ENCODE results near the gene NFS1.
"Not testable (repeated sequence)": the region's sequence is repeated elsewhere in the genome, so short reads cannot be mapped to it uniquely, and the experiment has no call there.

The NFS1 gene

DNA sequence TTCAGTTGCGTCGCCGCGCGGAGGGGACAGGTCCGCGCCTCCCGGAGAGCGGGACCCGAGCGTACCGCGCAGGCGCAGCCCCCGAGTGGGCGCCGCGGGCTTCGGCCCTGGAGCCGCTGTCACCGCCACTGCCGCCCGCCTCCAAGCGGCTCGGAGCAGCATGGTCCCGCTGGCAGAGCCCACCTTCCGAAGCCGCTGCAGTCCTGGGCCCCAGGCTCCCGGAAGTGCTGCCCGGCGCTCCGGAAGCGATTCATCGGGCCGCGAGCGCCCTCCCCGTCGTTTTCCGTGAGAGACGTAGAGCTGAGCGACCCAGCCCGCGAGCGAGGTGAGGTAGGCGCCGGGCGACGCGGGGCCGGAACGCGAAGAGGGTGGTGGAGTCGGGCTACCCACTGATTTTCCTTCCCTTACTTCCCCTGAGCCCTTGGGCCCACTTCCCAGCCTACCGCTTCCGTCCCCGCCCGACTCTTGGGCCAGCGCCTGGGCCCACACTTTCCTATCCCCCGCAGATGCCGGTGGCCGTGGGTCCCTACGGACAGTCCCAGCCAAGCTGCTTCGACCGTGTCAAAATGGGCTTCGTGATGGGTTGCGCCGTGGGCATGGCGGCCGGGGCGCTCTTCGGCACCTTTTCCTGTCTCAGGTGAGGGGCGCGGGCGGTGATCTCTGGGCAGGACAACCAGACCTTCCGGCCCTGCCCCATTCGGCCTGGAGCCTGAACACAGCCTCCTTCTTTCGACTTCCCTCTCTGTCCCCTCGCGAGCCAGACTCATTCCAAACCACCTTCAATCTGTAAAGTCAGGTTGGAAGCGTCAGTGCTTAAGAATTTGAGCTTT, at the start of gene NFS1, which contains the start of gene ROMO1:
Gene NFS1 (minus strand): TSS at position 226 of the 830 bp plus-strand sequence. CDS start 64 bp downstream, at position 162.
Gene ROMO1 (plus strand): TSS at position 279 of the 830 bp plus-strand sequence. CDS start 228 bp downstream, at position 507.
- DNase-seq: peak; percentile 85 to 93

- DNase-seq: not testable (repeated sequence)
Measured at GRCh38 chr20:35744492-35744841, 45.3 kb upstream of the NFS1 start.

- no peak for DNase-seq
Measured at GRCh38 chr20:35743693-35744491, 44.7 kb upstream of the NFS1 start.

DNA sequence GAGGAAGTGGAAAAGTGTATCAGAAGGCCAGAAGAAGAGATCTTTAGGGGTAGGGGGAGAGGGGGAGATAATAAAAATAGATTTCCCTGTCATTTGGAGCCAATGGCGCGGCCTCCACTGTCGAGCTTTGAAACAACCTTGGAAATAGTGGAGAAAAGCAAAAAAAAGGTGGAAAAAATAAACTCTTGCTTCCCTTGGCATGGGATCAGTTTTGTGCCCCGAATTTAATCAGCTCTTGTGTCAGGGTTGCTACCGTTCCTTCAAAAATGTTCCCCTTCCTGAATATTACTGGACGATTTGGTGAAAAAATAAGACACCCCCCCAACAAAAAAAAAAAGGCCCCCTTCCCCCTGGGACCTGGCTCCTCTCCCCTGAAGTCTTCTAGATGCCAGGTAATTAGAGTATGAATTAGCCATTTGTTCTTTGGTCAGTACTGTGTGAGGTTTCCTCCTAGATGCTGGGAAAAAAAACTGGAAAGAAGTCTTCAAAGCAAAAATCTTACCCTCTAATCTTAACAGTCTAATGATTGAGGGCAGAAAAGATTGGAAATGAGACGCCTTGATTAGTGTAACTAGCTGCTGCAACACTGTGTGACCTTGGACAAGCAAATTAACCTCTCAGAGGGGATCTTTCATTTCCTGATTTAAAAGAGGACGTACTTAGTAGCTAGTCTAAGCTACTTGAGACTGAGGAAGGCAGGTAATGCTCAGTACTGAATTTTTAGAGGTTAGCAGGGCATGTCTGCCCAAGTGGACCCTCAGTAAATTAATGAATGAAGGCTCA, 43.8 kb upstream of the NFS1 start:
- peak; percentile 38 to 69 for DNase-seq

GRCh38 chr20:35741892-35742740, 43.0 kb upstream of the NFS1 start, which contains the start of gene RBM39:
Gene RBM39 (minus strand): TSS chr20:35742260. CDS start chr20:35740874, 1,386 bp downstream.
- peak; percentile 100 for DNase-seq

GRCh38 chr20:35739294-35740163, 40.4 kb upstream of the NFS1 start:
- peak in 1 of 2 experiments; percentile 31 for DNase-seq

DNA sequence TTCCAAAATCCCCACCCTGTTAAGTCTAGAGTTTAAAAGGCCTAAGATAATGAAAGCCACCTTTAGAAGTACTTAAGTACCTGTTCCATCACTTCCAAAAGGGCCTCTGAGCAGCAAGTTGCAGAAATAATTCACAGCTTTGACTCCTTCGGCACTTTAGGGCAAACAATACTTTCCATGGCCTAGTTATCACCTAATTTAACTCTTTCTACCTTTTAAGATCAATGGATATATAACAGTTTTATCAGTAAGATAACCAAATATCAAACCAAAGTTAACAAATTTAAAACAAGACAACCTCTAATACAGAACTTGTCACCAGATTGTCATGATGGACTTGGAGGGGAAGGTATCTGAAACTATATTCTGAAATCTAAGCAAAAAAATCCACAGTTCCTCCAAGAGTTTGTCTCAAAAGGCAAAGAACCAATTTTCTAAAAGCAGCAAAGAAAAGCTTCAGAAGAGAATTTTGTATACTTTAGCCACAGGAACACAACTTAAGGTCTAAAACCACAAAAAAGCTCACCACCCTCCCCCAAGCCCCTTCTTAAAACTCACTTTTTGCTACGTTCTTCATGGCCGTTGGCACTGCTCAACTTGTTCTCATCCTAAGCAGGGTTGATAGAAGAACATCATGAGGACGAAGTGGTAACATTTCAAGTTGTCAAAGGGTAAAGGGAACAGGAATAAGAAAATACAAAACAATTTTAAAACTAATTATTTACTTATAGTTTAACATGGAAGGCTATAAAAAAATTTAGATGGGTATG, 39.4 kb upstream of the NFS1 start:
- DNase-seq: no peak

DNA sequence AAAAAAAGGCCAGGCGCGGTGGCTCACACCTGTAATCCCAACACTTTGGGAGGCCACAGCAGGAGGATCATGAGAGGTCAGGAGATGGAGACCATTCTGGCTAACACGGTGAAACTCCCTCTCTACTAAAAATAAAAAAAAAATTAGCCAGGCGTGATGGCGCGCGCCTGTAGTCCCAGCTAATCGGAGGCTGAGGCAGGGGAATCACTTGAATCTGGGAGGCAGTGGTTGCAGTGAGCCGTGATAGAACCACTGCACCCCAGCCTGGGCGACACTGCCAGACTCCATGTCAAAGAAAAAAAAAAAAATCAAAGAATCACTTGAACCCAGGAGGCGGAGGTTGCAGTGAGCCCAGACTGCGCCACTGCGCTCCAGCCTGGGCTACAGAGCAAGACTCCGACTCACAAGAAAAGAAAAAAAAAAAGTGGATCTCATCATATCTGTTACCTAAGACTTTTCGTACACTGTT, 38.7 kb upstream of the NFS1 start:
- no peak for DNase-seq

- peak in 1 of 2 experiments; percentile 22 for DNase-seq
Measured at GRCh38 chr20:35735826-35736470, 36.8 kb upstream of the NFS1 start.

GRCh38 chr20:35734777-35735649, 35.9 kb upstream of the NFS1 start:
- DNase-seq: no peak

DNA sequence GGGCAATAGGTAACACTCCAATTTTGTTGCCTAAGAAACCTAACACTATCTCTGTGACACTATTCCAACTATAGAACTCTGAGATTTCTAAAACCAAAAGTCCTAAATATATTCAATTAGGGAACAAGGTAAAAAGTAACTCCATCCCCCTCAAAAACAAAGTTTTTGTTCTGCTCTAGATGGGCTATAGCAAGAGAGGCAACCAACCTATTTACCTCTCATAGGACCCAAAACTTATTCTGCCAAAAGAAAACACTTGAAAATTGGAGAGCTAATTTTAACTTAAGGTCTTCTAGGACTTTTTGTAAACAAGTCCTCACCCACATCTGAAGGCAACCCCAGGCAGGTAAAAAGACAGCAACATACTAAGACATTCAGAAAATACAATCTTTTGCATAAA, 35.2 kb upstream of the NFS1 start:
- DNase-seq: no peak

DNA sequence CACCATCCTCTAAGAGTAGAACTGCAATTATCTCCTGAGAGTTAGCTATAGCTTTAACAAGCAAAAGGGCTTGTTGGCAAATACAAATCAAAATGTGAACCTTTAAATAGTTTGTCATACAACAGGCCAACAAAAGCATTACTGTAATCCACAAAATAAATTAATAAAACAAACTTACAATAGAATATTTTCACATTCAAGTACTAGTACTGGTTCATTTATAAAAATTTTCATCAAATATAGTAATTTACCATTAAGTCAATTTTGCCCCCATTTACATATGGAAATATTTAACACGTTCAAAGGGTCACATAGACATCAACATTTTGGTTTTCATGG, 33.5 kb upstream of the NFS1 start:
- no peak for DNase-seq

DNA sequence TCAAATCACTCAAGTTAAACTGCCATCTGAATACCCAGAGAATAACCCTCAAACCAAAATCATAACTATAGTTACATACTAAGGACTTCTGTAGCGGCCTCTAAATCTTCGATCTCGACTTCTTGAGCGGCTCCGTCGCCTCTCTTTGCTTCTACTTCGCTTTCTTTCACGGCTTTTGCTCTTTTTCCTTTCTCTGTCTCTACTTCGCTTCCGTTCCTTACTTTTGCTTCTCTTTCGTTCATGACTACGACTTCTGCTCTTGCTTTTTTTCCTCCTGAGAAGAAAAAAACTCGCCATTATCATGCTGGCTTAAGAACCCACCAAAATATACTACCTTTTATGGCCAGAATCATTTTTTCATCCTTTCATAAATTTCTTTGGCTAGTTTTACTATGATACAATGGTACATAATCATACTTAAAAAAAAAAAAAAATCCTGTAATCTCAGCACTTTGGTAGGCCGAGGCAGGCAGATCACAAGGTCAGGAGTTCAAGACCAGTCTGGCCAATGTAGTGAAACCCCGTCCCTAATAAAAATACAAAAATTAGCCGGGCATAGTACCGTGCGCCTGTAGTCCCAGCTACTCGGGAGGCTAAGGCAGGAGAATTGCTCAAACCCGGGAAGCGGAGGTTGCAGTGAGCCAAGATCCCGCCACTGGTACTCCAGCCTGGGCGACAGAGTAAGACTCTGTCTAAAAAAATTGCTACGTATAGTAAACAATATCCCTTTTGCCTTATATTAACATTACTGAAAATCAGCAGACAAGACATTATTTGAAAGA, 32.9 kb upstream of the NFS1 start:
- DNase-seq: no peak

DNA sequence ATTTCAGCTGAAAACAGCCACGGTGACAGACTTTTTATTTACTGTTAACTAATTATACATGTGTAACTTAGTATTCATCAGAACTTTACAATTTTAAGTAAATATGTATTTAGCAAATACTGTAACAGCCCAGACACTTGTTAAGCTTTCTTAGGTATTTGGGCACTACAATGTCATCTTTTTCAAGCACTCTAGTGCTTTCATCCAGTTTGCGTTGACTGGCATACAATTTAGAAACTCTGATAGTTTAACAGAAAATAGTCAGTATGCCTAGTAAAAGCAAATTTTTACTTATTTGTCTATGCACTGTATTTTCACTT, 32.3 kb upstream of the NFS1 start:
- no peak for DNase-seq

- no peak for DNase-seq
Measured at GRCh38 chr20:35730583-35731468, 31.7 kb upstream of the NFS1 start.

DNA sequence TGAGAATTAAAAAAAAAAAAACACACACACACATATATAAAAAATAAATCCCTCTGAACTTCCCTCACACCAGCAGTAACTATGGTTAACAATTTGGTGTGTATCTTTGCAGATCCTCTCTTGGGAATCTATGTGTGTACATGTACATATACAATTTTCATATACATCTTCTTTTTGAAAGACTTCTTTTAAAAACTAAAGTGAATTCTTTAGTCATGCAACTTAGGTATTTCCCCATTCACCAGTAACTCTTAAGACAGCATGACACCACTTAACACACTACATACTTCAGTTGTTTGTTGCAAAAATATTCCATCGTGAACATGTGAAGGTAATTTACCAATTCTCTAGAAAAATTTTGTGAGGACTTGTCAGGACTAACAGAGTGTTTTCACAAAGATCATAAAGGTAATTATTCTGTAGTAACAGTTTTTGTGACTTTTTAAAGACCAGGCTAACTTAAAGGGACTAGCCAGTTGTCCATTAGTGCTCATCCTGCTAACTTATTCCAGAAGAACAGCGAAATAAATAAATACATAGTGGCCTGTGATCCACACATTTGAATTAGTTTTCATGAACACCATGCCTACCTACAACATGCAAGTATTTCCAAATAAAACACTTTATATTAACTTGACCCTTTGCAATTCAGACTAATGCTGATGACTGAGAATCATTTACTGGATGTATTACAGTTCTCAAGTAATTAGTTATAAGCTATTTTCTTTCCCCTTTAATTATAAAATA, 30.9 kb upstream of the NFS1 start:
- no peak for DNase-seq

Data from NCI-H524 (cell line).